ENCODE data around the gene CDRT15L2.
"Not testable (repeated sequence)": the region's sequence is repeated elsewhere in the genome, so short reads cannot be mapped to it uniquely, and the experiment has no call there.

The CDRT15L2 gene

GRCh38 chr17:20559018-20559417, 20.5 kb upstream of the CDRT15L2 start:
- H3K4me3 Mint-ChIP-seq; H3K27ac Mint-ChIP-seq; H3K9me3 Mint-ChIP-seq; H3K36me3 Mint-ChIP-seq (ENCODE audit: insufficient read depth); DNase-seq; H3K4me1 Mint-ChIP-seq (ENCODE audit: low read depth in 2 of 2); ATAC-seq (replicated peaks): not testable (repeated sequence)
- peaks cover 7 to 22% of the 10 kb centered on the region in 2 donors for H3K27me3 Mint-ChIP-seq

GRCh38 chr17:20562587-20562986, 16.9 kb upstream of the CDRT15L2 start:
- Mint-ChIP-seq H3K4me1 (ENCODE audit: low read depth in 2 of 2) (peaks cover 0 to 2% of the 10 kb centered on the region in 2 donors), H3K27me3 (peaks cover 7 to 32% of the 10 kb centered on the region in 2 donors), H3K36me3 (ENCODE audit: insufficient read depth) (no peaks in the 10 kb centered on the region), H3K9me3 (no peaks in the 10 kb centered on the region), H3K27ac (no peak overlapping the region), H3K4me3 (no peak overlapping the region)
- DNase-seq (no peak), ATAC-seq (replicated peaks) (no peak)

- DNase-seq; H3K4me3 Mint-ChIP-seq; ATAC-seq (replicated peaks); H3K36me3 Mint-ChIP-seq (ENCODE audit: insufficient read depth); H3K4me1 Mint-ChIP-seq (ENCODE audit: low read depth in 2 of 2); H3K9me3 Mint-ChIP-seq; H3K27ac Mint-ChIP-seq: not testable (repeated sequence)
- H3K27me3 Mint-ChIP-seq: peaks cover 7 to 36% of the 10 kb centered on the region in 2 donors
These were observed 14.3 kb upstream of the CDRT15L2 start for GRCh38 chr17:20565245-20565644.

GRCh38 chr17:20565711-20566110, 13.8 kb upstream of the CDRT15L2 start:
- ATAC-seq (replicated peaks) (no peak), DNase-seq (no peak)
- Mint-ChIP-seq H3K4me3 (no peak overlapping the region), H3K4me1 (ENCODE audit: low read depth in 2 of 2) (no peaks in the 10 kb centered on the region), H3K27ac (no peak overlapping the region), H3K36me3 (ENCODE audit: insufficient read depth) (no peaks in the 10 kb centered on the region), H3K9me3 (no peaks in the 10 kb centered on the region), H3K27me3 (peaks cover 6 to 32% of the 10 kb centered on the region in 2 donors)

GRCh38 chr17:20566736-20567135, 12.8 kb upstream of the CDRT15L2 start:
- not testable (repeated sequence) for H3K9me3 Mint-ChIP-seq; H3K27ac Mint-ChIP-seq; ATAC-seq (replicated peaks); DNase-seq; H3K4me1 Mint-ChIP-seq (ENCODE audit: low read depth in 2 of 2); H3K36me3 Mint-ChIP-seq (ENCODE audit: insufficient read depth); H3K4me3 Mint-ChIP-seq
- peaks cover 0 to 35% of the 10 kb centered on the region in 2 donors for H3K27me3 Mint-ChIP-seq

- peaks cover 0 to 41% of the 10 kb centered on the region in 2 donors for H3K27me3 Mint-ChIP-seq
- H3K36me3 Mint-ChIP-seq (ENCODE audit: insufficient read depth); ATAC-seq (replicated peaks); H3K4me1 Mint-ChIP-seq (ENCODE audit: low read depth in 2 of 2); H3K4me3 Mint-ChIP-seq; H3K27ac Mint-ChIP-seq; H3K9me3 Mint-ChIP-seq; DNase-seq: not testable (repeated sequence)
These were observed 12.1 kb upstream of the CDRT15L2 start for GRCh38 chr17:20567421-20567820.

- not testable (repeated sequence) for H3K4me1 Mint-ChIP-seq (ENCODE audit: low read depth in 2 of 2)
These were observed 10.9 kb upstream of the CDRT15L2 start for GRCh38 chr17:20568604-20569003.

GRCh38 chr17:20571653-20572052, 7.9 kb upstream of the CDRT15L2 start:
- not testable (repeated sequence) for ATAC-seq (replicated peaks); H3K27ac Mint-ChIP-seq; H3K4me3 Mint-ChIP-seq; H3K36me3 Mint-ChIP-seq (ENCODE audit: insufficient read depth); H3K9me3 Mint-ChIP-seq; DNase-seq; H3K4me1 Mint-ChIP-seq (ENCODE audit: low read depth in 2 of 2)
- peaks cover 6 to 28% of the 10 kb centered on the region in 2 donors for H3K27me3 Mint-ChIP-seq

More at GRCh38 chr17:20568604-20569003, 10.9 kb upstream of the CDRT15L2 start:
- DNase-seq; H3K4me3 Mint-ChIP-seq; H3K9me3 Mint-ChIP-seq; H3K27ac Mint-ChIP-seq; H3K36me3 Mint-ChIP-seq (ENCODE audit: insufficient read depth); ATAC-seq (replicated peaks): not testable (repeated sequence)
- H3K27me3 Mint-ChIP-seq: peaks cover 0 to 41% of the 10 kb centered on the region in 2 donors

- peaks cover 6 to 24% of the 10 kb centered on the region in 2 donors for H3K27me3 Mint-ChIP-seq
- not testable (repeated sequence) for DNase-seq; H3K4me1 Mint-ChIP-seq (ENCODE audit: low read depth in 2 of 2); ATAC-seq (replicated peaks); H3K36me3 Mint-ChIP-seq (ENCODE audit: insufficient read depth); H3K27ac Mint-ChIP-seq; H3K9me3 Mint-ChIP-seq; H3K4me3 Mint-ChIP-seq
These were observed 6.3 kb upstream of the CDRT15L2 start for GRCh38 chr17:20573216-20573615.

- DNase-seq; H3K4me3 Mint-ChIP-seq; H3K27ac Mint-ChIP-seq; H3K4me1 Mint-ChIP-seq (ENCODE audit: low read depth in 2 of 2); H3K9me3 Mint-ChIP-seq; ATAC-seq (replicated peaks); H3K36me3 Mint-ChIP-seq (ENCODE audit: insufficient read depth): not testable (repeated sequence)
- H3K27me3 Mint-ChIP-seq: peaks cover 6 to 16% of the 10 kb centered on the region in 2 donors
These were observed 4.5 kb upstream of the CDRT15L2 start for GRCh38 chr17:20575071-20575470.

- not testable (repeated sequence) for H3K36me3 Mint-ChIP-seq (ENCODE audit: insufficient read depth); H3K9me3 Mint-ChIP-seq; DNase-seq; H3K27ac Mint-ChIP-seq; H3K4me1 Mint-ChIP-seq (ENCODE audit: low read depth in 2 of 2); H3K4me3 Mint-ChIP-seq; ATAC-seq (replicated peaks)
- peaks cover 0 to 17% of the 10 kb centered on the region in 2 donors for H3K27me3 Mint-ChIP-seq
These were observed 4.5 kb downstream of the CDRT15L2 start for GRCh38 chr17:20583891-20584577.

- not testable (repeated sequence) for H3K4me1 Mint-ChIP-seq (ENCODE audit: low read depth in 2 of 2); ATAC-seq (replicated peaks)
These were observed 9.4 kb downstream of the CDRT15L2 start for GRCh38 chr17:20588744-20589453.

GRCh38 chr17:20589454-20589810, 9.9 kb downstream of the CDRT15L2 start:
- ATAC-seq (replicated peaks); H3K36me3 Mint-ChIP-seq (ENCODE audit: insufficient read depth); H3K4me1 Mint-ChIP-seq (ENCODE audit: low read depth in 2 of 2); DNase-seq; H3K4me3 Mint-ChIP-seq; H3K9me3 Mint-ChIP-seq; H3K27ac Mint-ChIP-seq: not testable (repeated sequence)
- H3K27me3 Mint-ChIP-seq: peaks cover 0 to 17% of the 10 kb centered on the region in 2 donors

More at GRCh38 chr17:20588744-20589453, 9.4 kb downstream of the CDRT15L2 start:
- not testable (repeated sequence) for H3K9me3 Mint-ChIP-seq; H3K4me3 Mint-ChIP-seq; DNase-seq; H3K27ac Mint-ChIP-seq; H3K36me3 Mint-ChIP-seq (ENCODE audit: insufficient read depth)
- peaks cover 0 to 17% of the 10 kb centered on the region in 2 donors for H3K27me3 Mint-ChIP-seq

GRCh38 chr17:20591040-20591439, 11.5 kb downstream of the CDRT15L2 start:
- H3K27me3 Mint-ChIP-seq; H3K4me1 Mint-ChIP-seq (ENCODE audit: low read depth in 2 of 2); H3K9me3 Mint-ChIP-seq; H3K27ac Mint-ChIP-seq; DNase-seq; H3K4me3 Mint-ChIP-seq; ATAC-seq (replicated peaks); H3K36me3 Mint-ChIP-seq (ENCODE audit: insufficient read depth): not testable (repeated sequence)

Measured in effector memory CD8-positive, alpha-beta T cell (primary cell).